Measurements from ENCODE around the gene RTN4IP1.

RTN4IP1 gene

DNA sequence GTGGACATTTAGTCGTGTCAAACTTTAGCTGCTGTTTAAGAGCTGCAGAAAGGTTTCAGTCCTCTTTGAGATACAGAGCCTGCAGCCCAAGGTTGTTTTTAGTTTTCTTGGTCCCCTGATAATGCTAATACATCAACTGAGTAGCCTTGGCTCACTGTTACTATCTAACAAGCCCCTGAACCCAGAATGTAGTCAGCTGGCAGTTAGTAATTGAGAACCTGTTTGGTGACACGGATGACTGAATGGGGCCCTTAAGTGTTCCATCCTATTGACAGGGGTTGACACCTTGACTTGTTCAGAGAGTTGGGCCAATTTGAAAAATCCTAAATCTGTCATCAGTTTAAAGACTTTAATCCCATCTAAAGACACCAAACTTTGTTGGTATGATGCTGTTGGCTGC lies 2.8 kb downstream of the RTN4IP1 start:
- Histone ChIP-seq H3K4me1 (ENCODE audit: insufficient read depth, low read length, poor library complexity, severe bottlenecking) (peaks cover 13% of the 10 kb centered on the region), H4K20me1 (ENCODE audit: insufficient read depth, low read length, poor library complexity, severe bottlenecking) (no peaks in the 10 kb centered on the region), H3K36me3 (ENCODE audit: insufficient read depth, low read length) (no peaks in the 10 kb centered on the region), H3K4me2 (ENCODE audit: low read depth, low read length, poor library complexity, severe bottlenecking) (peak overlapping the region; percentile 98), H3K79me2 (ENCODE audit: insufficient read depth, low read length) (peaks cover 33% of the 10 kb centered on the region), H3F3A (ENCODE audit: low read depth) (no peaks in the 10 kb centered on the region), H3K27me3 (ENCODE audit: insufficient read depth, low read length, poor library complexity, severe bottlenecking) (no peaks in the 10 kb centered on the region), H3K9me3 (ENCODE audit: insufficient read depth, low read depth, low read length) (no peaks in the 10 kb centered on the region; the same call in 1 of the 2 replicates), H2AFZ (ENCODE audit: low read length) (no peak overlapping the region), H3K9me2 (replicated peaks; ENCODE audit: low read depth, low read length) (no peaks in the 10 kb centered on the region), H3K4me3 (ENCODE audit: low read length, poor library complexity, severe bottlenecking) (no peak overlapping the region), H3K9ac (ENCODE audit: low read depth, low read length, poor library complexity, severe bottlenecking) (no peak overlapping the region)
- TF ChIP-seq EZH2phosphoT487 (IDR thresholded peaks at IDR 0.05; ENCODE audit: borderline replicate concordance) = no peak
- TF ChIP-seq, protein P1, sequence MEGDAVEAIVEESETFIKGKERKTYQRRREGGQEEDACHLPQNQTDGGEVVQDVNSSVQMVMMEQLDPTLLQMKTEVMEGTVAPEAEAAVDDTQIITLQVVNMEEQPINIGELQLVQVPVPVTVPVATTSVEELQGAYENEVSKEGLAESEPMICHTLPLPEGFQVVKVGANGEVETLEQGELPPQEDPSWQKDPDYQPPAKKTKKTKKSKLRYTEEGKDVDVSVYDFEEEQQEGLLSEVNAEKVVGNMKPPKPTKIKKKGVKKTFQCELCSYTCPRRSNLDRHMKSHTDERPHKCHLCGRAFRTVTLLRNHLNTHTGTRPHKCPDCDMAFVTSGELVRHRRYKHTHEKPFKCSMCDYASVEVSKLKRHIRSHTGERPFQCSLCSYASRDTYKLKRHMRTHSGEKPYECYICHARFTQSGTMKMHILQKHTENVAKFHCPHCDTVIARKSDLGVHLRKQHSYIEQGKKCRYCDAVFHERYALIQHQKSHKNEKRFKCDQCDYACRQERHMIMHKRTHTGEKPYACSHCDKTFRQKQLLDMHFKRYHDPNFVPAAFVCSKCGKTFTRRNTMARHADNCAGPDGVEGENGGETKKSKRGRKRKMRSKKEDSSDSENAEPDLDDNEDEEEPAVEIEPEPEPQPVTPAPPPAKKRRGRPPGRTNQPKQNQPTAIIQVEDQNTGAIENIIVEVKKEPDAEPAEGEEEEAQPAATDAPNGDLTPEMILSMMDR (conservative IDR thresholded peaks at IDR 0.05; ENCODE audit: low read length) = no peak

DNA sequence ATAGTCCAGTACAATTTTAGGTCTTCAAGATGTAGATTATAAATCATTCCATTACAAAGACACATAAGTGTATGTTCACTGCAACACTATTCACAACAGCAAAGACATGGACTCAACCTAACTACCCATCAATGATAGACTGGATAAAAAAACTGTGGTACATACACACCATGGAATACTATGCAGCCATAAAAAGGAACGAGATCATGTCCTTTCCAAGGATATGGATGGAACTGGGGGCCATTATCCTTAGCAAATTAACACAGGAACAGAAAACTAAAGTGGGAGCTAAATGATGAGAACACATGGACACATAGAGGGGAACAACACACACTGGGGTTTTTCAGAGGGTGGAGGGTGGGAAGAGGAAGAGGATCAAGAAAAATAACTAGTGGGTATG lies 6.3 kb downstream of the RTN4IP1 start:
- TF ChIP-seq EZH2phosphoT487 (IDR thresholded peaks at IDR 0.05; ENCODE audit: borderline replicate concordance) = no peak
- TF ChIP-seq, protein P1 (conservative IDR thresholded peaks at IDR 0.05; ENCODE audit: low read length) = no peak
- peaks cover 3% of the 10 kb centered on the region; the same call in 1 of the 2 replicates for H3K79me2 ChIP-seq (ENCODE audit: insufficient read depth, low read length)
- H3K9ac ChIP-seq (ENCODE audit: low read depth, low read length, poor library complexity, severe bottlenecking) = no peak overlapping the region
- no peaks in the 10 kb centered on the region for H3F3A ChIP-seq (ENCODE audit: low read depth)
- no peaks in the 10 kb centered on the region for H3K9me2 ChIP-seq (replicated peaks; ENCODE audit: low read depth, low read length)
- no peak overlapping the region for H3K4me3 ChIP-seq (ENCODE audit: low read length, poor library complexity, severe bottlenecking)
- H3K4me1 ChIP-seq (ENCODE audit: insufficient read depth, low read length, poor library complexity, severe bottlenecking) = peaks cover 13% of the 10 kb centered on the region
- no peaks in the 10 kb centered on the region for H3K27me3 ChIP-seq (ENCODE audit: insufficient read depth, low read length, poor library complexity, severe bottlenecking)
- no peaks in the 10 kb centered on the region for H3K36me3 ChIP-seq (ENCODE audit: insufficient read depth, low read length)
- no peaks in the 10 kb centered on the region; the same call in 1 of the 2 replicates for H3K9me3 ChIP-seq (ENCODE audit: insufficient read depth, low read depth, low read length)
- H4K20me1 ChIP-seq (ENCODE audit: insufficient read depth, low read length, poor library complexity, severe bottlenecking) = no peaks in the 10 kb centered on the region
- no peak overlapping the region for H3K4me2 ChIP-seq (ENCODE audit: low read depth, low read length, poor library complexity, severe bottlenecking)
- no peak overlapping the region for H2AFZ ChIP-seq (ENCODE audit: low read length)

DNA sequence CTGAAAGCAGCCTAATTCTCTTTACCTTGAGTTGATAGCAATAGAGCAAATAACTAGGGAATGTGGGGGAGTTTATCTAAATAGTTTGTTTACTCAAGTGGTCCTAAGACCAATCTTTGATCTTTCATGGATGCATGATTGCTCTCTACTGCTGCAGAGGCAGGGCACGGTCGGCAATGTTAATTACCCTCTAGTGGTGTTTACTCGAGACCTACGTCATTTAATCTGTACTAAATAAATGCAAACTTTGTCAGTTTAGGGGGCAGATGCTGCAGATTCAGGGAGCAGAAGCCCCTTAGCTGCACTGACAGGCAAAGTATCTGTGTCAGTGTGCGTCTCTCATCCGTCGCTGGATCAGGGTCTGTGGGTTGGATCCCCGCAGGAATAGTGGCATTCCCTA lies 6.9 kb downstream of the RTN4IP1 start:
- Histone ChIP-seq H2AFZ (ENCODE audit: low read length) (no peak overlapping the region), H3K9me3 (ENCODE audit: insufficient read depth, low read depth, low read length) (no peaks in the 10 kb centered on the region; the same call in 1 of the 2 replicates), H3K36me3 (ENCODE audit: insufficient read depth, low read length) (no peaks in the 10 kb centered on the region), H3K27me3 (ENCODE audit: insufficient read depth, low read length, poor library complexity, severe bottlenecking) (no peaks in the 10 kb centered on the region), H3K4me2 (ENCODE audit: low read depth, low read length, poor library complexity, severe bottlenecking) (no peak overlapping the region), H3K9me2 (replicated peaks; ENCODE audit: low read depth, low read length) (no peaks in the 10 kb centered on the region), H3K9ac (ENCODE audit: low read depth, low read length, poor library complexity, severe bottlenecking) (no peak overlapping the region), H3K79me2 (ENCODE audit: insufficient read depth, low read length) (no peaks in the 10 kb centered on the region), H3K4me3 (ENCODE audit: low read length, poor library complexity, severe bottlenecking) (no peak overlapping the region), H4K20me1 (ENCODE audit: insufficient read depth, low read length, poor library complexity, severe bottlenecking) (no peaks in the 10 kb centered on the region), H3K4me1 (ENCODE audit: insufficient read depth, low read length, poor library complexity, severe bottlenecking) (peaks cover 19% of the 10 kb centered on the region), H3F3A (ENCODE audit: low read depth) (no peaks in the 10 kb centered on the region)
- no peak for TF ChIP-seq EZH2phosphoT487 (IDR thresholded peaks at IDR 0.05; ENCODE audit: borderline replicate concordance)
- TF ChIP-seq, protein P1 (conservative IDR thresholded peaks at IDR 0.05; ENCODE audit: low read length) = no peak
